Panc1 (cell line): ENCODE results near the gene UCHL3. TPM values are rescaled to one million over a fixed set of nuclear protein-coding genes. Genes with fewer than 3 reads are reported as not detected.

Experiments
- ATAC-seq: fragments of 200-7000 bp; cut with Tn5 transposase; 2 replicates; pipeline ENCODE4 v1.9.1; 2020; ENCODE audit warnings: mild to moderate bottlenecking, moderate library complexity
- BruUV-seq: library from RNA; stranded (reverse); fragments of 400-500 nt; replicated peaks from 2 replicates; lab custom pipeline; 2021; lab: Mats Ljungman, UMichigan
- CTCF ChIA-PET: fragments of 300-600 bp; sonication (Branson Sonifier 250); formaldehyde crosslinking; loops from one replicate; lab custom pipeline; 2022; ENCODE audit warnings: antibody characterized with exemption; lab: Charles Lee
- POLR2A ChIA-PET: fragments of 300-600 bp; sonication (Branson Sonifier 250); formaldehyde crosslinking; loops from one replicate; lab custom pipeline; 2022; ENCODE audit warnings: antibody characterized with exemption; lab: Charles Lee
- DNase-seq: peaks from one replicate; pipeline ENCODE4 v3.0.0-alpha.2; 2010; ENCODE audit warnings: low read depth, low spot score
- H3K27ac ChIP-seq: 2 replicates; pipeline ENCODE4 v1.5.1; 2011; ENCODE audit warnings: mild to moderate bottlenecking, low read length, inconsistent platforms
- H3K27me3 ChIP-seq: fragments of 200-500 bp; sonication (Bioruptor generic); 2 replicates; pipeline ENCODE4 v1.6.0; 2014; ENCODE audit warnings: low read length, inconsistent platforms; ENCODE audit not compliant: control insufficient read depth, insufficient read depth
- H3K36me3 ChIP-seq: fragments of 200-500 bp; sonication (Bioruptor generic); 2 replicates; pipeline ENCODE4 v1.5.1; 2014; ENCODE audit warnings: inconsistent platforms, mild to moderate bottlenecking, low read length, moderate library complexity; ENCODE audit not compliant: control insufficient read depth, insufficient read depth
- H3K4me1 ChIP-seq: 2 replicates; pipeline ENCODE4 v1.5.1; 2011; ENCODE audit warnings: inconsistent platforms, mild to moderate bottlenecking, low read length, moderate library complexity; ENCODE audit not compliant: control insufficient read depth, insufficient read depth
- H3K4me3 ChIP-seq, 2 experiments: 2 replicates each; pipeline ENCODE4 v1.5.1; 2011 to 2012; ENCODE audit warnings: low read depth in 2 of 2, low read length in 2 of 2, mild to moderate bottlenecking in 2 of 2, inconsistent platforms in 1 of 2, moderate library complexity in 1 of 2
- H3K9me3 ChIP-seq: fragments of 200-500 bp; sonication (Bioruptor generic); 2 replicates; pipeline ENCODE4 v1.5.1; 2014; ENCODE audit warnings: low read depth, mild to moderate bottlenecking, inconsistent platforms, low read length, moderate library complexity; ENCODE audit not compliant: control insufficient read depth, insufficient read depth
- CTCF ChIP-seq: fragments of 450-650 bp; IDR thresholded peaks from 2 replicates; pipeline ENCODE4 v1.5.1; 2017; ENCODE audit warnings: mild to moderate bottlenecking
- POLR2AphosphoS5 ChIP-seq: IDR thresholded peaks from 2 replicates; pipeline ENCODE4 v1.6.1; 2012; ENCODE audit warnings: mild to moderate bottlenecking, low read depth, low read length, moderate library complexity
- REST ChIP-seq, 2 experiments: IDR thresholded peaks; 2 replicates each; pipeline ENCODE4 v1.6.1; 2011 to 2012; ENCODE audit warnings: low read depth in 2 of 2, control low read depth in 1 of 2, low read length in 1 of 2, mild to moderate bottlenecking in 1 of 2, moderate library complexity in 1 of 2; ENCODE audit not compliant: insufficient read depth in 1 of 2
- SIN3A ChIP-seq: IDR thresholded peaks from 2 replicates; pipeline ENCODE4 v1.6.1; 2012; ENCODE audit warnings: low read depth, mild to moderate bottlenecking, low read length, moderate library complexity, borderline replicate concordance; ENCODE audit not compliant: insufficient read depth
- TCF7L2 ChIP-seq: IDR thresholded peaks from 2 replicates; pipeline ENCODE4 v1.6.1; 2011; ENCODE audit warnings: mild to moderate bottlenecking, low read depth, low read length, inconsistent platforms
- in situ Hi-C: cut with HindIII; loops from 2 replicates; pipeline ENCODE4 v1.10.0; 2016; ENCODE audit warnings: low sequenced_read_pairs, low pct_unique_long_range_greater_than_20kb
- intact Hi-C: fragments of 100-400 bp; cut with micrococcal nuclease; formaldehyde crosslinking; loops from one replicate; pipeline ENCODE4 v1.10.0; 2022; ENCODE audit not compliant: unreplicated experiment
- total RNA-seq: library from RNA; stranded (reverse); gene quantifications from one replicate; pipeline ENCODE4 v1.2.1, GENCODE V29; 2021; ENCODE audit not compliant: unreplicated experiment

Gene UCHL3
- total RNA-seq, 1 experiment from 2014 or later = 29.3 TPM

GRCh38 chr13:75652726-75653125, 103.1 kb downstream of the UCHL3 start:
- no peak for ATAC-seq
- in situ Hi-C loops (no loop called here), intact Hi-C loops (no loop called here)
- no peak for DNase-seq
- BruUV-seq = no TSS peak
- Histone ChIP-seq H3K27ac (no peak overlapping the region), H3K4me3 (no peak overlapping the region), H3K4me1 (no peaks in the 10 kb centered on the region), H3K27me3 (no peaks in the 10 kb centered on the region), H3K36me3 (no peaks in the 10 kb centered on the region), H3K9me3 (no peaks in the 10 kb centered on the region)
- ChIA-PET CTCF (no interaction called here), POLR2A (no interaction called here)
- no peak for TF ChIP-seq SIN3A
- TF ChIP-seq REST (IDR thresholded peaks at IDR 0.05; ENCODE audit: insufficient read depth in 1 of 2, low read depth in 2 of 2, low read length in 1 of 2) = no peak
- no peak for TF ChIP-seq CTCF
- TF ChIP-seq TCF7L2 = no peak
- TF ChIP-seq POLR2AphosphoS5 = no peak

Other genes starting within 250 kb of the UCHL3 start
- gene TBC1D4, start 67.6 kb upstream of the UCHL3 start, total RNA-seq = 5.5 TPM
- 97.4 TPM for gene COMMD6, start 11.9 kb upstream of the UCHL3 start, total RNA-seq
- 11.8 TPM for gene LMO7, start 86.5 kb downstream of the UCHL3 start, total RNA-seq